Measurements from ENCODE around the gene BRD4.

Gene BRD4

GRCh38 chr19:15296353-15296752 lies 36.0 kb downstream of the BRD4 start:
- DNase-seq (ENCODE audit: low spot score): no peak
- no peak for TF ChIP-seq CTCF (IDR thresholded peaks at IDR 0.05; ENCODE audit: extremely low read depth, missing control alignments)

- no peak for DNase-seq (ENCODE audit: low spot score)
- no peak for TF ChIP-seq CTCF (IDR thresholded peaks at IDR 0.05; ENCODE audit: extremely low read depth, missing control alignments)
Measured at GRCh38 chr19:15294561-15294990, 37.8 kb downstream of the BRD4 start.

GRCh38 chr19:15293781-15294491 lies 38.4 kb downstream of the BRD4 start:
- TF ChIP-seq CTCF (IDR thresholded peaks at IDR 0.05; ENCODE audit: extremely low read depth, missing control alignments): no peak
- DNase-seq (ENCODE audit: low spot score): no peak

GRCh38 chr19:15292847-15293582 lies 39.3 kb downstream of the BRD4 start:
- no peak for DNase-seq (ENCODE audit: low spot score)
- no peak for TF ChIP-seq CTCF (IDR thresholded peaks at IDR 0.05; ENCODE audit: extremely low read depth, missing control alignments)

- no peak for TF ChIP-seq CTCF (IDR thresholded peaks at IDR 0.05; ENCODE audit: extremely low read depth, missing control alignments)
- DNase-seq (ENCODE audit: low spot score): no peak
Measured at GRCh38 chr19:15292140-15292539, 40.2 kb downstream of the BRD4 start.

GRCh38 chr19:15291548-15292021 lies 40.8 kb downstream of the BRD4 start:
- no peak for TF ChIP-seq CTCF (IDR thresholded peaks at IDR 0.05; ENCODE audit: extremely low read depth, missing control alignments)
- DNase-seq (ENCODE audit: low spot score): no peak

- no peak for DNase-seq (ENCODE audit: low spot score)
- TF ChIP-seq CTCF (IDR thresholded peaks at IDR 0.05; ENCODE audit: extremely low read depth, missing control alignments): no peak
Measured at GRCh38 chr19:15291089-15291488, 41.2 kb downstream of the BRD4 start.

Measured in GM20000 (cell line).